GM21737 (cell line): ENCODE measurements around the gene HERPUD1.
"Not testable (repeated sequence)": the region's sequence is repeated elsewhere in the genome, so short reads cannot be mapped to it uniquely, and the experiment has no call there.

Source experiments
- ATAC-seq: cut with Tn5 transposase; IDR thresholded peaks from one replicate; pipeline ENCODE4 v1.9.1; 2021; ENCODE audit warnings: mild to moderate bottlenecking, moderate library complexity; ENCODE audit not compliant: unreplicated experiment

Gene HERPUD1

GRCh38 chr16:56931892-56932720 lies at the start of gene HERPUD1:
Gene HERPUD1 (plus strand): TSS chr16:56932142. CDS start chr16:56932245, 103 bp downstream.
- ATAC-seq: peak; percentile 89

GRCh38 chr16:56883586-56883985 lies 48.4 kb upstream of the HERPUD1 start:
- no peak for ATAC-seq

GRCh38 chr16:56884026-56884582 lies 47.8 kb upstream of the HERPUD1 start:
- no peak for ATAC-seq

- ATAC-seq: not testable (repeated sequence)
These were observed 47.0 kb upstream of the HERPUD1 start for GRCh38 chr16:56884929-56885328.

GRCh38 chr16:56885446-56886162 lies 46.3 kb upstream of the HERPUD1 start:
- ATAC-seq: no peak

GRCh38 chr16:56886296-56886695 lies 45.6 kb upstream of the HERPUD1 start:
- no peak for ATAC-seq

- no peak for ATAC-seq
These were observed 45.1 kb upstream of the HERPUD1 start for GRCh38 chr16:56886826-56887225.

GRCh38 chr16:56888806-56889205 lies 43.1 kb upstream of the HERPUD1 start:
- no peak for ATAC-seq

- no peak for ATAC-seq
These were observed 42.7 kb upstream of the HERPUD1 start for GRCh38 chr16:56889206-56889605.

GRCh38 chr16:56891685-56892084 lies 40.3 kb upstream of the HERPUD1 start:
- ATAC-seq: no peak

- no peak for ATAC-seq
These were observed 39.2 kb upstream of the HERPUD1 start for GRCh38 chr16:56892705-56893104.

GRCh38 chr16:56894331-56894917 lies 37.5 kb upstream of the HERPUD1 start:
- no peak for ATAC-seq

GRCh38 chr16:56895813-56896212 lies 36.1 kb upstream of the HERPUD1 start:
- no peak for ATAC-seq

GRCh38 chr16:56896244-56896643 lies 35.7 kb upstream of the HERPUD1 start:
- no peak for ATAC-seq

- no peak for ATAC-seq
These were observed 34.7 kb upstream of the HERPUD1 start for GRCh38 chr16:56897026-56897799.

- no peak for ATAC-seq
These were observed 33.1 kb upstream of the HERPUD1 start for GRCh38 chr16:56898847-56899246.

GRCh38 chr16:56903866-56904265 lies 28.1 kb upstream of the HERPUD1 start:
- no peak for ATAC-seq

GRCh38 chr16:56907401-56907800 lies 24.5 kb upstream of the HERPUD1 start:
- no peak for ATAC-seq

- ATAC-seq: no peak
These were observed 22.4 kb upstream of the HERPUD1 start for GRCh38 chr16:56909527-56909979.

GRCh38 chr16:56910112-56910511 lies 21.8 kb upstream of the HERPUD1 start:
- no peak for ATAC-seq
